Calu3 (cell line): ENCODE data around the gene CCSER1. TPM values are rescaled to one million over a fixed set of nuclear protein-coding genes. Genes with fewer than 3 reads are reported as not detected.

ENCODE experiments used
- BruUV-seq: library from RNA; stranded (reverse); fragments of 400-500 nt; replicated peaks from 2 replicates; lab custom pipeline; 2021; lab: Mats Ljungman, UMichigan
- CTCF ChIA-PET: fragments of 300-600 bp; sonication (Branson Sonifier 250); formaldehyde crosslinking; loops from one replicate; lab custom pipeline; 2022; ENCODE audit warnings: antibody characterized with exemption; lab: Charles Lee
- DNase-seq: peaks from one replicate; pipeline ENCODE4 v3.0.0; 2022
- H3K27ac Mint-ChIP-seq: one replicate; pipeline ENCODE4 v1.8.0; 2022; ENCODE audit warnings: mixed read lengths; ENCODE audit not compliant: unreplicated experiment
- H3K27me3 Mint-ChIP-seq: one replicate; pipeline ENCODE4 v1.8.0; 2022; ENCODE audit warnings: mixed read lengths; ENCODE audit not compliant: unreplicated experiment
- H3K36me3 Mint-ChIP-seq: one replicate; pipeline ENCODE4 v1.8.0; 2022; ENCODE audit warnings: mild to moderate bottlenecking, moderate library complexity, mixed read lengths; ENCODE audit not compliant: insufficient read depth, unreplicated experiment
- H3K4me1 Mint-ChIP-seq: one replicate; pipeline ENCODE4 v1.8.0; 2022; ENCODE audit warnings: mild to moderate bottlenecking, low read depth, mixed read lengths; ENCODE audit not compliant: unreplicated experiment
- H3K4me3 Mint-ChIP-seq: one replicate; pipeline ENCODE4 v1.8.0; 2022; ENCODE audit warnings: mild to moderate bottlenecking, low read depth, moderate library complexity, mixed read lengths; ENCODE audit not compliant: unreplicated experiment
- H3K9me3 Mint-ChIP-seq: one replicate; pipeline ENCODE4 v1.8.0; 2022; ENCODE audit warnings: low read depth, mixed read lengths; ENCODE audit not compliant: unreplicated experiment
- CTCF ChIP-seq: fragments of 200-600 bp; IDR thresholded peaks from one replicate; pipeline ENCODE4 v1.8.0; 2022; ENCODE audit warnings: antibody characterized with exemption; ENCODE audit not compliant: unreplicated experiment
- intact Hi-C: fragments of 100-400 bp; cut with micrococcal nuclease; formaldehyde crosslinking; loops from one replicate; pipeline ENCODE4 v1.10.0; 2022; ENCODE audit not compliant: unreplicated experiment
- total RNA-seq: library from RNA; stranded (reverse); gene quantifications from 2 replicates; pipeline ENCODE4 v1.2.3, GENCODE V29; 2022

Gene CCSER1
- total RNA-seq, 1 experiment from 2014 or later: 6.2 TPM

GRCh38 chr4:91280551-91281290 lies 1153.5 kb downstream of the CCSER1 start:
- TF ChIP-seq CTCF: no peak
- no TSS peak for BruUV-seq
- no peak for DNase-seq
- no peak overlapping the region for H3K27ac Mint-ChIP-seq
- no peaks in the 10 kb centered on the region for H3K36me3 Mint-ChIP-seq
- H3K27me3 Mint-ChIP-seq: no peaks in the 10 kb centered on the region
- no peaks in the 10 kb centered on the region for H3K9me3 Mint-ChIP-seq
- intact Hi-C loops: no loop called here
- no peak overlapping the region for H3K4me3 Mint-ChIP-seq
- H3K4me1 Mint-ChIP-seq: no peaks in the 10 kb centered on the region
- CTCF ChIA-PET: no interaction called here

- no peak overlapping the region for H3K4me3 Mint-ChIP-seq
- H3K36me3 Mint-ChIP-seq: no peaks in the 10 kb centered on the region
These were observed 1155.0 kb downstream of the CCSER1 start for GRCh38 chr4:91282217-91282616.

GRCh38 chr4:91283726-91284230 lies 1156.6 kb downstream of the CCSER1 start:
- Mint-ChIP-seq H3K27me3 (no peaks in the 10 kb centered on the region), H3K36me3 (no peaks in the 10 kb centered on the region), H3K4me1 (no peaks in the 10 kb centered on the region), H3K4me3 (no peak overlapping the region), H3K9me3 (no peaks in the 10 kb centered on the region), H3K27ac (no peak overlapping the region)
- BruUV-seq: no TSS peak
- no peak for TF ChIP-seq CTCF
- intact Hi-C loops: no loop called here
- DNase-seq: no peak
- CTCF ChIA-PET: no interaction called here

More at GRCh38 chr4:91282217-91282616, 1155.0 kb downstream of the CCSER1 start:
- no peaks in the 10 kb centered on the region for H3K9me3 Mint-ChIP-seq
- TF ChIP-seq CTCF: no peak
- H3K4me1 Mint-ChIP-seq: no peaks in the 10 kb centered on the region
- BruUV-seq: no TSS peak
- intact Hi-C loops: no loop called here
- no peak overlapping the region for H3K27ac Mint-ChIP-seq
- H3K27me3 Mint-ChIP-seq: no peaks in the 10 kb centered on the region
- CTCF ChIA-PET: no interaction called here
- DNase-seq: no peak

- TF ChIP-seq CTCF: no peak
- Mint-ChIP-seq H3K4me3 (no peak overlapping the region), H3K9me3 (no peaks in the 10 kb centered on the region), H3K27ac (no peak overlapping the region), H3K36me3 (no peaks in the 10 kb centered on the region), H3K27me3 (no peaks in the 10 kb centered on the region), H3K4me1 (no peaks in the 10 kb centered on the region)
- BruUV-seq: no TSS peak
- CTCF ChIA-PET: no interaction called here
- DNase-seq: no peak
- intact Hi-C loops: no loop called here
These were observed 1157.3 kb downstream of the CCSER1 start for GRCh38 chr4:91284480-91284879.
